Esophagus squamous epithelium (tissue), 5 donors: ENCODE results near the gene PLEKHA4. TPM values are rescaled to one million over a fixed set of nuclear protein-coding genes. Genes with fewer than 3 reads are reported as not detected.
A peak's percentile ranks its signal among the peaks of the same experiment; 100 is the strongest.
"Not testable (repeated sequence)": the region's sequence is repeated elsewhere in the genome, so short reads cannot be mapped to it uniquely, and the experiment has no call there.

Source experiments
- DNase-seq: peaks from one replicate; lab custom pipeline; 2025; lab: John Stamatoyannopoulos, UW
- H3K27ac ChIP-seq, 4 donors: fragments of 200-600 bp; sonication (generic); one replicate each; pipeline ENCODE4 v1.5.1; 2016 to 2019; ENCODE audit warnings: mild to moderate bottlenecking in 1 of 4
- H3K27me3 ChIP-seq, 4 donors: fragments of 200-600 bp; sonication (generic); 1 replicate in 3 of 4; 2 replicates in 1 of 4; pipeline versions ENCODE4 v1.5.1 to v1.6.0; 2017 to 2021; ENCODE audit warnings: antibody characterized with exemption in 1 of 4
- H3K36me3 ChIP-seq, 3 donors: fragments of 200-600 bp; sonication (generic); one replicate each; pipeline ENCODE4 v1.5.1; 2016 to 2019
- H3K4me1 ChIP-seq, 3 donors: fragments of 200-600 bp; sonication (generic); one replicate each; pipeline ENCODE4 v1.5.1; 2017 to 2019
- H3K4me3 ChIP-seq, 4 donors: fragments of 200-600 bp; sonication (generic); 1 replicate in 3 of 4; 2 replicates in 1 of 4; pipeline ENCODE4 v1.5.1; 2016 to 2019; ENCODE audit warnings: mild to moderate bottlenecking in 2 of 4, moderate library complexity in 1 of 4
- H3K9me3 ChIP-seq, 3 donors: fragments of 200-600 bp; sonication (generic); one replicate each; pipeline ENCODE4 v1.5.1; 2016 to 2019
- CTCF ChIP-seq, 6 experiments: fragments of 450-650 bp in 4 of 6; fragments of 200-600 bp in 2 of 6; sonication (generic) in 2 of 6; IDR thresholded peaks; one replicate each; pipeline ENCODE4 v1.5.1; 2016 to 2019; ENCODE audit warnings: antibody characterized with exemption in 6 of 6, mild to moderate bottlenecking in 4 of 6, moderate library complexity in 4 of 6
- POLR2A ChIP-seq, 4 donors: fragments of 450-650 bp; IDR thresholded peaks; one replicate each; pipeline ENCODE4 v1.6.1; 2017; ENCODE audit warnings: antibody characterized with exemption in 4 of 4, mild to moderate bottlenecking in 4 of 4, moderate library complexity in 3 of 4
- WGBS, 2 donors: methylation state at CpG; one replicate each; pipeline ENCODE4 v1.1.5; 2018; 5-methylcytosine and 5-hydroxymethylcytosine counted together
- intact Hi-C: fragments of 100-400 bp; cut with DNase I; formaldehyde crosslinking; loops from one replicate; pipeline ENCODE4 v1.15.0; 2022
- total RNA-seq, 4 donors: library from RNA; depleted of rRNA; stranded (reverse); fragments of >200 nt; gene quantifications; one replicate each; pipeline ENCODE4 v1.1.0, GENCODE V29; 2016
- donor health status: DM: yes; HTN: yes; CAD: no.

Gene PLEKHA4
- total RNA-seq, 4 donors from 2014 or later, result 2.8 to 9.0 (median 5.6) TPM

- no peak for TF ChIP-seq POLR2A (IDR thresholded peaks at IDR 0.05)
- no peak for TF ChIP-seq CTCF (IDR thresholded peaks at IDR 0.05)
- H3K27me3 ChIP-seq, result no peaks in the 10 kb centered on the region
- H3K27ac ChIP-seq, result no peak overlapping the region
- H3K36me3 ChIP-seq, result peaks cover 0 to 16% (median 5%) of the 10 kb centered on the region in 3 donors
- DNase-seq, result no peak
- H3K9me3 ChIP-seq, result no peaks in the 10 kb centered on the region
- H3K4me3 ChIP-seq, result no peak overlapping the region
- WGBS, 2 donors, result 84 to 90% methylated on average over 2 to 3 of the region's 4 CpGs
- intact Hi-C loops, result no loop called here
- H3K4me1 ChIP-seq, result peaks cover 0 to 7% (median 0%) of the 10 kb centered on the region in 3 donors
These were observed 16.1 kb downstream of the PLEKHA4 start for GRCh38 chr19:48852292-48852691.

GRCh38 chr19:48846659-48847058 lies 21.8 kb downstream of the PLEKHA4 start:
- peaks cover 0 to 50% (median 7%) of the 10 kb centered on the region in 3 donors for H3K36me3 ChIP-seq
- H3K27me3 ChIP-seq, H3K4me1 ChIP-seq, H3K4me3 ChIP-seq, DNase-seq, H3K27ac ChIP-seq, H3K9me3 ChIP-seq, intact Hi-C loops: not testable (repeated sequence)
- WGBS, 2 donors, result 78 to 93% methylated on average over 2 to 3 of the region's 3 CpGs

GRCh38 chr19:48845384-48845783 lies 23.0 kb downstream of the PLEKHA4 start:
- no peak overlapping the region for H3K4me3 ChIP-seq
- 98 to 99% methylated on average over 15 of the region's 15 CpGs for WGBS, 2 donors
- H3K36me3 ChIP-seq, result peaks cover 0 to 46% (median 7%) of the 10 kb centered on the region in 3 donors
- no peak overlapping the region for H3K27ac ChIP-seq
- H3K27me3 ChIP-seq, result no peaks in the 10 kb centered on the region
- DNase-seq, result no peak
- H3K9me3 ChIP-seq, result no peaks in the 10 kb centered on the region
- intact Hi-C loops, result no loop called here
- TF ChIP-seq POLR2A (IDR thresholded peaks at IDR 0.05), result no peak
- no peak for TF ChIP-seq CTCF (IDR thresholded peaks at IDR 0.05)
- H3K4me1 ChIP-seq, result no peaks in the 10 kb centered on the region

GRCh38 chr19:48844472-48844871 lies 23.9 kb downstream of the PLEKHA4 start:
- Histone ChIP-seq H3K27ac (no peak overlapping the region), H3K27me3 (no peaks in the 10 kb centered on the region), H3K4me3 (no peak overlapping the region), H3K9me3 (no peaks in the 10 kb centered on the region), H3K36me3 (peaks cover 0 to 46% (median 7%) of the 10 kb centered on the region in 3 donors), H3K4me1 (no peaks in the 10 kb centered on the region)
- WGBS, 2 donors, result 92 to 100% methylated on average over 2 of the region's 2 CpGs
- no peak for DNase-seq
- TF ChIP-seq CTCF (IDR thresholded peaks at IDR 0.05), result peak in 1 of 6 experiments; percentile 15
- TF ChIP-seq POLR2A (IDR thresholded peaks at IDR 0.05), result no peak
- intact Hi-C loops, result no loop called here

GRCh38 chr19:48842789-48843162 lies 25.6 kb downstream of the PLEKHA4 start:
- no peak for DNase-seq
- Histone ChIP-seq H3K27ac (no peak overlapping the region), H3K9me3 (no peaks in the 10 kb centered on the region), H3K27me3 (no peaks in the 10 kb centered on the region), H3K4me1 (no peaks in the 10 kb centered on the region), H3K4me3 (no peak overlapping the region), H3K36me3 (peaks cover 0 to 44% (median 7%) of the 10 kb centered on the region in 3 donors)
- 48 to 50% methylated on average over 2 of the region's 2 CpGs for WGBS, 2 donors
- TF ChIP-seq POLR2A (IDR thresholded peaks at IDR 0.05) (no peak), CTCF (IDR thresholded peaks at IDR 0.05) (peak; percentile 68 to 80 (median 72))
- intact Hi-C loops, result no loop called here

- intact Hi-C loops, result no loop called here
- WGBS, 2 donors, result 85 to 94% methylated on average over 6 of the region's 6 CpGs
- TF ChIP-seq CTCF (IDR thresholded peaks at IDR 0.05) (no peak), POLR2A (IDR thresholded peaks at IDR 0.05) (no peak)
- Histone ChIP-seq H3K4me3 (no peak overlapping the region), H3K27me3 (no peaks in the 10 kb centered on the region), H3K4me1 (peaks cover 0 to 10% (median under 1%) of the 10 kb centered on the region in 3 donors), H3K9me3 (no peaks in the 10 kb centered on the region), H3K36me3 (peaks cover 0 to 32% (median 0%) of the 10 kb centered on the region in 3 donors), H3K27ac (no peak overlapping the region)
- no peak for DNase-seq
These were observed 26.8 kb downstream of the PLEKHA4 start for GRCh38 chr19:48841571-48841970.
